ENCODE results near the gene NKX6-2.

The NKX6-2 gene

DNA sequence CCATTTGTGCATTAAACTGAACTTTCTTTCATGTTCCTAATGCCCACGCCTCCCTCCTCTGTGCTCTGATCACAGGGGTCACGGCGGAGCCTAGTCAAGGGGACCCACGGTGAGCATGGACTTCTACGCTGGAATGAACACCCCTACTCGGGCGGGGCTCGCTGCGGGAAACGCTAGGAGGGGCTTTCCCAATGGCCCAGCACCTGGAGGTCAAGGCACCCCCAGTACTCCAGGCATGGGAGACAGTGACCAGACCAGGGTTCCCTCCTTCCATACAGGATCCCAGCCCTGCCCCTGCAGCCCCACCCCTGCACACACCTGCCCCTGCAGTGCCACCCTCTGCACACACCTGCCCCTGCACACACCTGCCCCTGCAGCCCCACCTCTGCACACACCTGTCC is 27.1 kb upstream of the NKX6-2 start:
- DNase-seq (ENCODE audit: low read depth in 2 of 2): no peak

DNA sequence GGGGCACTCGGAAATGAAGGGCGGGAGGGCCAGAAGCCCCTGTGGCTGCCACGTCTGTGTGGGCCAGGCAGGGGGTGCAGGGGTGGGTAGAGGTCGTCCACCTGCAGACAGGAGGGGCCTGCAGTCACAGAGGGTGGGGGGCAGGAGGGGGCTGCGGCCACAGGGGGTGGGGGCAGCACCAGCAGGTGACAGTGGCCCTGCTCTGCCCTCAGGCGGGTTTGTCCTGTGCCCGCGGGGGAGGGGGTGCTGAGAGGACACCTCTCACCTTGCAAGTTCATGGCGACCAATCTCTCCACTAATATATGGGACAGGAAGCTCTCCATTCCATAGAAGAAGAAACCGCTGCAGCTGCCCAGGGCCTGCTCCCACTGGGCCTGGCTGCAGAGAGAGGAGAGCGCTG is 26.6 kb upstream of the NKX6-2 start:
- no peak for DNase-seq (ENCODE audit: low read depth in 2 of 2)

DNA sequence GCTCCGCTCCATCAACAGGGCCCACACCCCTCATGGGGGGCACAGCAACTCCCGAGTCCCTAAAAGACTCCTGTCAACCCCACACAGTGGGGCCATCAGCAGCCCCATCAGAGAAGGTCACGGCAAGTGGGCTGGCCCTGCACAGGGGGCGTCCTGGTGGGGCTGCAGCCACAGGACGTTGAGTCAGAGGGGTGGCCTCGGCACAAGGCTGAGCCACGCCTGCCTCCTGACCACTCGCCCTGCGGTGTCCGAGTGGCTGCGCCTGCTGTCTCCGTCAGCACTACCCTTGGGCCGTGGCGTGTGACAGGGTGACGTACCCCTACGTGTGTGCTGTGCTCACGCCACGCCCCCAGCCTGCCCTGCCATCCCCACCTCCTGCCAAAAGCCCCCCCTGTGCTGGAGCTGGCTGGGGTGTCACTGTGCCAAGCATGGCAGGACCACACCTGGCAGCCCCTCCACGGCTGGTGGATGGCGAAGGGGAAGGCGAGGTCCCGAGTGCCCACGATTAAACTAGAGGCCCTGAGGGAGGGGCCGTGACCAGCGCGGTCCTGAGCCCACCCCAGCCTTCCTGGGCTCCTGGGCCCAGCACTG is 26.0 kb upstream of the NKX6-2 start:
- no peak for DNase-seq (ENCODE audit: low read depth in 2 of 2)

DNA sequence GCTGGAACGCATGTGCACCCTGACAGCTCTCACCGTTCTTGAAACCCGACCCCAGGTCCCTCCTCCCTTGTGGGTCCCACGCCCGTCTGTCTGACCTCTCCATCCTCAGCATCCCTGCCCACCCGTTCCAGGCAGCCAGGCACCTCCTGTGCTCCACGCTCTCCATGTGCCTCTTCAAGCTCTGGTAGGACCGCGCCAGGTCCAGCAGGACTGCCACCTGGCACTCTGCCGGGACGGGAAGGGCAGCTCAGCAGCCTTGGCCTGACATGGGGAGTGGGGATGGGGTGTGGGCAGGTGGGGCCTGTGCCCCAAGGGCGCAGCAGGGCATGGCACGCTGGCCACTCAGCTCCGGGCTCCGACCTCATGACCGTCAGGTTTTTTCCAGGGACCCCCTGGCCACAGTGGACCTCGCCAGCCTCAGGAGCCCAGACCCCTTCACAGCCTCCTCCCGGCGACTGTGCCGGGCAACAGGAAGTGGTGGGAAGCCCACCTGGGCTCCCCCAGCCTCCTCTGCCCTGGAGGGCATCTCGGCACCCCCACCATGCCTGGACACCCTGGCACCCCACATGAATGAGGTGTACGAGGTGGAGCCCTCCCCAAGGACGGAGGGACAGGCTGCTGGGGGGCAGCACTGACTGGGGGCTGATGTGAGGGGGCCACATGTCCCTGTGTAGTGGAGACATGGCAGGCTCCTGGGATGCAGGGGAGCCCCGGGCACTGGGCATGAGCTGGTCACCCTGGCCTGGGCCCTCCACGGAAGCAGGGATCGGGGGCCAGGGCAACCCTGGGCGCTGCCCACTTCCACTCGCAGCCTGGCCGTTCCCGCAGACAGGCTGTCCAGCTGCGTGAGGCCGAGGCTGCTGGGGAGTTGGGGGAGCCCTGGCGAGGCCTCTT is 25.1 kb upstream of the NKX6-2 start:
- DNase-seq (ENCODE audit: low read depth in 2 of 2): no peak

- DNase-seq (ENCODE audit: low read depth in 2 of 2): no peak
Measured at GRCh38 chr10:132810141-132810806, 24.3 kb upstream of the NKX6-2 start.

DNA sequence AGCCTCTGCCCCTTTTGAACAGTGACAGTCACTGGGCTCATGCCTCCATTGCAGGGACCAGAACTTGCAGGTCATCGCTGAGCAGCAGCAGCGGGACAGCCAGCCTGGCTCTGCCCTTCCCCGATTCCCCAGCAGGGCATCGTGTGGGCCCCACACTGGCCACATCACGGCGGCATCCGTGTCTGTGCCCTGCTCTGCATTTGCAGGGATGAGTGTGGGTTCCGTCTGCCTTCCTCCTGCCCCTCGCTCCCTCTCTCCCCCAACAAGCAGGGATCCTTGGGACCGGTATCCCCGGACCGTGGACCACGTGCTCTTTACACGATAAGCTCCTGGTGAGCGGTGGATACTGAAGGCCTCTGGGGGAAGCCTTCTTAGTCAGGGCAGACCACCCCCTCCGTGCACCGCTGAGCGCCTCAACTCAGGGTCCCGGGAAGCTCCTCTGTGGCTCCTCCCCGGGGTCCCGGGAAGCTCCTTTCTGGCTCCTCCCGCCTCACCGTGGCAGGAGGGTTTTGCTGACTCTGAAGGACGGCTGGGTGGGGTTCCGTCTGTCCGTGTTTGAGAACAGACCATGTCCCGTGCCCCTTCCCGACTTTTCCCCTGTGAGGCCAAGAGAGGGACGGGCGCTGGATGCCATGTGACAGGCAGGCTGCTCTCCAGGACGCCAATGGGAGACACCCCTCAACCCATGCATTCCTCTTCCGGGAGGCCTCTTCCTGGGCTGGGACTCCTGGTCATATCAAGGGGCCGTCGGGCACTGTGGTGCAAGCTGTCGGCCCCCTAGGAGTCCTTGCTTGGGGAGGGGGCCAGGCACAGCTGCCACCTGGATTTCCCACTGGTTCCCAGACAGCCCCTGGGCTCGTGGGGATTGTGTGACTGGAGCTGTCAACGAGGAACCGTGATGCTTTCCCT is 23.5 kb upstream of the NKX6-2 start:
- no peak for DNase-seq (ENCODE audit: low read depth in 2 of 2)

GRCh38 chr10:132808383-132809231 is 22.7 kb upstream of the NKX6-2 start:
- DNase-seq (ENCODE audit: low read depth in 2 of 2): no peak

- DNase-seq (ENCODE audit: low read depth in 2 of 2): no peak
Measured at GRCh38 chr10:132807621-132808049, 21.7 kb upstream of the NKX6-2 start.

- no peak for DNase-seq (ENCODE audit: low read depth in 2 of 2)
Measured at GRCh38 chr10:132806561-132807003, 20.6 kb upstream of the NKX6-2 start.

GRCh38 chr10:132806110-132806509 is 20.2 kb upstream of the NKX6-2 start:
- DNase-seq (ENCODE audit: low read depth in 2 of 2): no peak

- DNase-seq (ENCODE audit: low read depth in 2 of 2): no peak
Measured at GRCh38 chr10:132805599-132805998, 19.7 kb upstream of the NKX6-2 start.

DNA sequence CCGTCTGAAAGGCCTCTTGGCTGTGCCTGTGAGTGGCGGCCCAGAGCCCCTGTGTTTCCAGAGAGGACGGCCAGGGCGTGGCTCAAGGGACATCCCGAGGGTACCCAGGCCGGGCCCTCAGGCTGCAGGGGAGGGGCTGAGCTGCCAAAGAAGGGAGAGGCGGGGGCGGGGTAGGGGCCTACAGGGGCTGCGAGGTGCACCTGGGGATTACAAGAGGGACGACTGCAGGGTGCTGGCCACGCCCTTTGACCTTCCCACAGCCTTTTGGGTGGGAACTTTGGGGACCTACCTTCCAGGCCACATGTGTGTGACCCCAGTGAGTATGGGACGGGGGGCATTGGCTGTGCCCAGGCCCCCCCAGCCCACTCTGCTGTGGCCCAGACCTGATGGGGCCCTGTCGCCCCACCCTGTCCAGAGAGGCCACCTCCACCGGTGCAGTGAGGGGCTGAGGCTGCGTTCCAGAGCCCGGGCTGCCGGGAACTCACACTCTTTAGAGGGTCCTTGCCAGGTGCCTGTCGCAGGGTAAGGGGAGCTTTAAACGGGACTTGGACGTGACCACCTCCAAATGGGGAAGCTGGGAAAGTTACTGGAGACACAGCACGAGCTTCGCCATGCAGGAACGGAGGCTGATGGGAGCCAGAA is 19.0 kb upstream of the NKX6-2 start:
- DNase-seq (ENCODE audit: low read depth in 2 of 2): no peak

- no peak for DNase-seq (ENCODE audit: low read depth in 2 of 2)
Measured at GRCh38 chr10:132804287-132804686, 18.3 kb upstream of the NKX6-2 start.

- no peak for DNase-seq (ENCODE audit: low read depth in 2 of 2)
Measured at GRCh38 chr10:132803416-132804210, 17.7 kb upstream of the NKX6-2 start.

- DNase-seq (ENCODE audit: low read depth in 2 of 2): no peak
Measured at GRCh38 chr10:132802694-132803320, 16.9 kb upstream of the NKX6-2 start.

- DNase-seq (ENCODE audit: low read depth in 2 of 2): no peak
Measured at GRCh38 chr10:132802048-132802447, 16.1 kb upstream of the NKX6-2 start.

DNA sequence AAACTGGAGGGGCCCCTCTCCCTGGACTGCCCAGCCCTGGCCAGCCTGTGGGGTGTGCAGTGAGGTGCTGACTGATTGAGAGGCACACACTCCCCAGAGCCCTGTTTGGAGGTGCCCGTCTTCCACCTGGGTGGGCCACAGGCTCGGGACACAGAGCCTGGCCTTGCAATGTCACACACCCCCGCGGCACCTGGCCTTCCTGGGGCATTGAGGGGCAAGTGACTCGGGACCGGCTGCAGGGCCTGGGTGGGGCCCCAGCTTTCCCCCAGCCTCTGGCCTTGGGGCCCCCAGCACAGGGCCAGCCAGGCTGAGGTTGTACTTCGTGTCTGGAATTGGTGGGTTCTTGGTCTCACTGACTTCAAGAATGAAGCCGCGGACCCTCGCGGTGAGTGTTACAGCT is 13.9 kb upstream of the NKX6-2 start:
- DNase-seq (ENCODE audit: low read depth in 2 of 2): no peak

DNA sequence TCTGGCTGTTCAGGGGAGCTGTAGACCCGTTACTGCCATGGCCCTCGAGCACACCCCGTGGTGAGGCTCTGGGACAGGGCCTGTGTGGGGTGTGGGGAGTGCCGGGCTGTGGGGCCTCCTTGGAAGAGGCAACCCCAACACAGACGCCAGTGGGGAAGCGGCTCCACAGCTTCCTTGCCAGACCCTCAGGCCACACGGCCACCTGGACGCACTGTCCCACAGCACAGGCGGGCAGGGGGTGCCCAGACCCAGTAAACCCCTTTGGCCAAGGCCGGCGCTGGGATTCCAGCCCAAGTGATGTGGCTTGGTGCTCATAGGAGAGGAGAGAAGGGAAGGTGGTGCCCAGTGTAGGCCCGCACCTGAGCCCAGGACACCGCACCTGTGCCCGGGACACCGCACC is 12.9 kb upstream of the NKX6-2 start:
- DNase-seq (ENCODE audit: low read depth in 2 of 2): no peak

DNA sequence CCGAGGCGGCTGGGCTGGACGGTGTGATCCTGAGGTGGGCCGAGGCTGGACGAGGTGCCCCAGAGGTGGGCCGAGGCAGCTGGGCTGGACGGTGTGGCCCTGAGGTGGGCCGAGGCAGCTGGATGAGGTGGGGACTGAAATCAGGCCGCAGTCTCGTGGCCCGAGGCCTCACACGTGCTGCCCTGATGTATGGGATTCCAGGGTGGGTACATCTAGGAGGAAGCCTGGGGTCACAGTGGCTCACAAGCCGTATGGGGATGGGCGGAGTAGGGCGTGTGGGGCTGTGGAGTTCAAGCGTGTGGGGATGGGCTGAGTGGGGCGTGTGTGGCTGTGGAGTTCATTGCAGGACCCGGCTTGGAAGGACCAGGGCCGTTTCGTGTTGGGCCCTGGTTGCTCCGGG is 12.5 kb upstream of the NKX6-2 start:
- DNase-seq (ENCODE audit: low read depth in 2 of 2): no peak
